K562 (cell line): ENCODE measurements around the gene BAD. TPM values are rescaled to one million over a fixed set of nuclear protein-coding genes. Genes with fewer than 3 reads are reported as not detected.

Experiments used
- CAMTA2 ChIP-seq: fragments of 250-450 bp; sonication (Bioruptor Pico); conservative IDR thresholded peaks from 2 replicates; pipeline ENCODE4 v1.5.1; 2022
- NCOA6 ChIP-seq: fragments of 450-650 bp; IDR thresholded peaks from 2 replicates; pipeline ENCODE4 v1.6.1; 2017; ENCODE audit warnings: mild to moderate bottlenecking
- PHF20 ChIP-seq: fragments of 450-650 bp; IDR thresholded peaks from 2 replicates; pipeline ENCODE4 v1.6.1; 2018; ENCODE audit not compliant: partially characterized antibody
- PYGO2 ChIP-seq: fragments of 450-650 bp; IDR thresholded peaks from 2 replicates; pipeline ENCODE4 v1.6.1; 2016; ENCODE audit warnings: mild to moderate bottlenecking, missing genetic modification characterization, moderate library complexity, missing compliant biosample characterization
- ZFX ChIP-seq: sonication (generic); formaldehyde crosslinking; IDR thresholded peaks from 2 replicates; pipeline ENCODE4 v1.8.0; 2022; ENCODE audit warnings: mild to moderate bottlenecking, missing genetic modification reagents, moderate library complexity
- ZNF263 ChIP-seq: sonication (generic); formaldehyde crosslinking; IDR thresholded peaks from 2 replicates; pipeline ENCODE4 v1.8.0; 2022; ENCODE audit warnings: mild to moderate bottlenecking, missing genetic modification reagents, borderline replicate concordance
- ZNF311 ChIP-seq: fragments of 250-450 bp; sonication (Bioruptor Pico); IDR thresholded peaks from 2 replicates; pipeline ENCODE4 v1.4.0; 2020; ENCODE audit warnings: mild to moderate bottlenecking, moderate library complexity
- ZNF561 ChIP-seq: fragments of 450-650 bp; formaldehyde crosslinking; conservative IDR thresholded peaks from 2 replicates; pipeline ENCODE4 v1.4.0; 2020; ENCODE audit warnings: mild to moderate bottlenecking, moderate library complexity
- polyA plus RNA-seq, 8 experiments: library from polyadenylated mRNA; depleted of rRNA in 4 of 8; stranded (reverse) in 5 of 8; unstranded in 3 of 8; fragments of >200 nt; fragmentation: Nextera tagmentation in 2 of 8; fragmentation: Illumina TruSeq in 1 of 8; extraction: Ambion mirVana in 2 of 8; extraction: Trizol in 1 of 8; gene quantifications; 2 replicates each; pipeline versions ENCODE4 v1.2.1 to v1.2.3, GENCODE V29; 2011 to 2014; ENCODE audit warnings: inconsistent platforms in 1 of 8, missing spikeins in 1 of 8
- total RNA-seq, 7 experiments: library from RNA; depleted of rRNA in 6 of 7; stranded (reverse); fragments of >200 nt in 6 of 7; fragmentation: Illumina TruSeq in 2 of 7; extraction: Trizol in 2 of 7; gene quantifications; 2 replicates each; pipeline versions ENCODE4 v1.2.1 to v1.2.3, GENCODE V29; 2011 to 2021; ENCODE audit warnings: low replicate concordance in 1 of 7
- TF ChIP-seq, protein P1 (sequence below): fragments of 200-600 bp; sonication (generic); IDR thresholded peaks from one replicate; pipeline ENCODE4 v1.6.1; 2012; ENCODE audit warnings: mild to moderate bottlenecking, low read depth, low read length, inconsistent platforms
- TF ChIP-seq, protein P2 (sequence below): fragments of 450-650 bp; IDR thresholded peaks from 2 replicates; pipeline ENCODE4 v1.6.1; 2017; ENCODE audit warnings: mild to moderate bottlenecking, moderate library complexity
- TF ChIP-seq, protein P3 (sequence below): fragments of 450-650 bp; formaldehyde crosslinking; IDR thresholded peaks from 2 replicates; pipeline ENCODE4 v1.4.0; 2020; ENCODE audit warnings: mild to moderate bottlenecking
- TF ChIP-seq, protein P4 (sequence below): fragments of 450-650 bp; conservative IDR thresholded peaks from 2 replicates; pipeline ENCODE4 v1.6.1; 2016; ENCODE audit warnings: missing genetic modification characterization, low read depth, mild to moderate bottlenecking, control low read depth, missing compliant biosample characterization

BAD gene
- total and polyA plus RNA-seq, 9 of the 15 experiments (the other 6 are each of a cell fraction or from before 2014, with no cell fraction given), result 0.61 to 45.6 (median 11.8) TPM

DNA sequence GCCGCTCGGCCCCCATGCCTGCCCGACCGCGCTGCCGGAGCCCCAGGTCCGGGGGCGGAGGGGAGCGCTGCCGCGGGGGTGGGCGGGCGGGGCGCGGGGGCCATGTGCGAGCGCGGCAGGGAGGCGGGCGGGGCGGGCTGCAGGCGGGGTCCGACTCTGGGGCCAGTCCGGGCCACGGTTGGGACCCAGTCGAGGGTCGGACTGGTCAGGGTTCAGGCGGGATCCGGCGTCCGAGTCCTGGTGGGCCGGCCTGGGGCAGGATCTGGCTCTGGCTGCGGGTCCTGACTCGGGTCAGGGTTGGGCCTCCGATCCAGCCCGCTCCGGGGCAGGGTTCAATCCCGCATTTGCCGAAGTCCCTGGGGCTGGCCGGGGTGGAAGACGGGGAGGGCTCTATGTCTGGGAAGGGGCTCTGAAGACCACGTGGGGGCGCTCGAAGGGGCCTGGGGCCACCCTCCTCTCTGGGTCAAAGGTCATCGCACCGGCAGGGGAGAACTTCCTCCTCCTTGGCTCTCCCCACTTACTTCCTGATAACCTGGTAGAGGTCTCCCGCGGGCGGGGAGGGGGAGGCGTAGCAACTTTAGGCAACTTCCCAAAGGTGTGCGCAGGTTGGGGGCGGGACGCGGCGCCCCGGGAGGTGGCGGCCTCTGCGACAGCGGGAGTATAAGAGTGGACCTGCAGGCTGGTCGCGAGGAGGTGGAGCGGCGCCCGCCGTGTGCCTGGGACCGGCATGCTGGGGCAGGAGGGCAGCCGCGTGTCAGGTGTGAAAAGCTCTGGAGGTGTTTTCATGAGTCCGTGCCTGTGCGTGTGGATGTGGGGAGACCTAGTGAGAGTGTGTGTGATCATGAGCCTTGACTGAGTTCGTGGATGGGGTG is 21.5 kb upstream of the BAD start (continued):
- TF ChIP-seq, protein P1, sequence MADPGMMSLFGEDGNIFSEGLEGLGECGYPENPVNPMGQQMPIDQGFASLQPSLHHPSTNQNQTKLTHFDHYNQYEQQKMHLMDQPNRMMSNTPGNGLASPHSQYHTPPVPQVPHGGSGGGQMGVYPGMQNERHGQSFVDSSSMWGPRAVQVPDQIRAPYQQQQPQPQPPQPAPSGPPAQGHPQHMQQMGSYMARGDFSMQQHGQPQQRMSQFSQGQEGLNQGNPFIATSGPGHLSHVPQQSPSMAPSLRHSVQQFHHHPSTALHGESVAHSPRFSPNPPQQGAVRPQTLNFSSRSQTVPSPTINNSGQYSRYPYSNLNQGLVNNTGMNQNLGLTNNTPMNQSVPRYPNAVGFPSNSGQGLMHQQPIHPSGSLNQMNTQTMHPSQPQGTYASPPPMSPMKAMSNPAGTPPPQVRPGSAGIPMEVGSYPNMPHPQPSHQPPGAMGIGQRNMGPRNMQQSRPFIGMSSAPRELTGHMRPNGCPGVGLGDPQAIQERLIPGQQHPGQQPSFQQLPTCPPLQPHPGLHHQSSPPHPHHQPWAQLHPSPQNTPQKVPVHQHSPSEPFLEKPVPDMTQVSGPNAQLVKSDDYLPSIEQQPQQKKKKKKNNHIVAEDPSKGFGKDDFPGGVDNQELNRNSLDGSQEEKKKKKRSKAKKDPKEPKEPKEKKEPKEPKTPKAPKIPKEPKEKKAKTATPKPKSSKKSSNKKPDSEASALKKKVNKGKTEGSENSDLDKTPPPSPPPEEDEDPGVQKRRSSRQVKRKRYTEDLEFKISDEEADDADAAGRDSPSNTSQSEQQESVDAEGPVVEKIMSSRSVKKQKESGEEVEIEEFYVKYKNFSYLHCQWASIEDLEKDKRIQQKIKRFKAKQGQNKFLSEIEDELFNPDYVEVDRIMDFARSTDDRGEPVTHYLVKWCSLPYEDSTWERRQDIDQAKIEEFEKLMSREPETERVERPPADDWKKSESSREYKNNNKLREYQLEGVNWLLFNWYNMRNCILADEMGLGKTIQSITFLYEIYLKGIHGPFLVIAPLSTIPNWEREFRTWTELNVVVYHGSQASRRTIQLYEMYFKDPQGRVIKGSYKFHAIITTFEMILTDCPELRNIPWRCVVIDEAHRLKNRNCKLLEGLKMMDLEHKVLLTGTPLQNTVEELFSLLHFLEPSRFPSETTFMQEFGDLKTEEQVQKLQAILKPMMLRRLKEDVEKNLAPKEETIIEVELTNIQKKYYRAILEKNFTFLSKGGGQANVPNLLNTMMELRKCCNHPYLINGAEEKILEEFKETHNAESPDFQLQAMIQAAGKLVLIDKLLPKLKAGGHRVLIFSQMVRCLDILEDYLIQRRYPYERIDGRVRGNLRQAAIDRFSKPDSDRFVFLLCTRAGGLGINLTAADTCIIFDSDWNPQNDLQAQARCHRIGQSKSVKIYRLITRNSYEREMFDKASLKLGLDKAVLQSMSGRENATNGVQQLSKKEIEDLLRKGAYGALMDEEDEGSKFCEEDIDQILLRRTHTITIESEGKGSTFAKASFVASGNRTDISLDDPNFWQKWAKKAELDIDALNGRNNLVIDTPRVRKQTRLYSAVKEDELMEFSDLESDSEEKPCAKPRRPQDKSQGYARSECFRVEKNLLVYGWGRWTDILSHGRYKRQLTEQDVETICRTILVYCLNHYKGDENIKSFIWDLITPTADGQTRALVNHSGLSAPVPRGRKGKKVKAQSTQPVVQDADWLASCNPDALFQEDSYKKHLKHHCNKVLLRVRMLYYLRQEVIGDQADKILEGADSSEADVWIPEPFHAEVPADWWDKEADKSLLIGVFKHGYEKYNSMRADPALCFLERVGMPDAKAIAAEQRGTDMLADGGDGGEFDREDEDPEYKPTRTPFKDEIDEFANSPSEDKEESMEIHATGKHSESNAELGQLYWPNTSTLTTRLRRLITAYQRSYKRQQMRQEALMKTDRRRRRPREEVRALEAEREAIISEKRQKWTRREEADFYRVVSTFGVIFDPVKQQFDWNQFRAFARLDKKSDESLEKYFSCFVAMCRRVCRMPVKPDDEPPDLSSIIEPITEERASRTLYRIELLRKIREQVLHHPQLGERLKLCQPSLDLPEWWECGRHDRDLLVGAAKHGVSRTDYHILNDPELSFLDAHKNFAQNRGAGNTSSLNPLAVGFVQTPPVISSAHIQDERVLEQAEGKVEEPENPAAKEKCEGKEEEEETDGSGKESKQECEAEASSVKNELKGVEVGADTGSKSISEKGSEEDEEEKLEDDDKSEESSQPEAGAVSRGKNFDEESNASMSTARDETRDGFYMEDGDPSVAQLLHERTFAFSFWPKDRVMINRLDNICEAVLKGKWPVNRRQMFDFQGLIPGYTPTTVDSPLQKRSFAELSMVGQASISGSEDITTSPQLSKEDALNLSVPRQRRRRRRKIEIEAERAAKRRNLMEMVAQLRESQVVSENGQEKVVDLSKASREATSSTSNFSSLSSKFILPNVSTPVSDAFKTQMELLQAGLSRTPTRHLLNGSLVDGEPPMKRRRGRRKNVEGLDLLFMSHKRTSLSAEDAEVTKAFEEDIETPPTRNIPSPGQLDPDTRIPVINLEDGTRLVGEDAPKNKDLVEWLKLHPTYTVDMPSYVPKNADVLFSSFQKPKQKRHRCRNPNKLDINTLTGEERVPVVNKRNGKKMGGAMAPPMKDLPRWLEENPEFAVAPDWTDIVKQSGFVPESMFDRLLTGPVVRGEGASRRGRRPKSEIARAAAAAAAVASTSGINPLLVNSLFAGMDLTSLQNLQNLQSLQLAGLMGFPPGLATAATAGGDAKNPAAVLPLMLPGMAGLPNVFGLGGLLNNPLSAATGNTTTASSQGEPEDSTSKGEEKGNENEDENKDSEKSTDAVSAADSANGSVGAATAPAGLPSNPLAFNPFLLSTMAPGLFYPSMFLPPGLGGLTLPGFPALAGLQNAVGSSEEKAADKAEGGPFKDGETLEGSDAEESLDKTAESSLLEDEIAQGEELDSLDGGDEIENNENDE, result no peak
- TF ChIP-seq ZNF311 (CRISPR knock-in tag) (no peak), PHF20 (peak; percentile 57), NCOA6 (no peak), PYGO2 (no peak), ZFX (CRISPR knock-in tag) (peak; percentile 71), ZNF561 (no peak), ZNF263 (CRISPR knock-in tag) (peak; percentile 41; the same call in 1 of the 2 replicates), CAMTA2 (CRISPR knock-in tag) (no peak)
- TF ChIP-seq, protein P2, sequence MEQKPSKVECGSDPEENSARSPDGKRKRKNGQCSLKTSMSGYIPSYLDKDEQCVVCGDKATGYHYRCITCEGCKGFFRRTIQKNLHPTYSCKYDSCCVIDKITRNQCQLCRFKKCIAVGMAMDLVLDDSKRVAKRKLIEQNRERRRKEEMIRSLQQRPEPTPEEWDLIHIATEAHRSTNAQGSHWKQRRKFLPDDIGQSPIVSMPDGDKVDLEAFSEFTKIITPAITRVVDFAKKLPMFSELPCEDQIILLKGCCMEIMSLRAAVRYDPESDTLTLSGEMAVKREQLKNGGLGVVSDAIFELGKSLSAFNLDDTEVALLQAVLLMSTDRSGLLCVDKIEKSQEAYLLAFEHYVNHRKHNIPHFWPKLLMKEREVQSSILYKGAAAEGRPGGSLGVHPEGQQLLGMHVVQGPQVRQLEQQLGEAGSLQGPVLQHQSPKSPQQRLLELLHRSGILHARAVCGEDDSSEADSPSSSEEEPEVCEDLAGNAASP, result no peak
- TF ChIP-seq, protein P3, sequence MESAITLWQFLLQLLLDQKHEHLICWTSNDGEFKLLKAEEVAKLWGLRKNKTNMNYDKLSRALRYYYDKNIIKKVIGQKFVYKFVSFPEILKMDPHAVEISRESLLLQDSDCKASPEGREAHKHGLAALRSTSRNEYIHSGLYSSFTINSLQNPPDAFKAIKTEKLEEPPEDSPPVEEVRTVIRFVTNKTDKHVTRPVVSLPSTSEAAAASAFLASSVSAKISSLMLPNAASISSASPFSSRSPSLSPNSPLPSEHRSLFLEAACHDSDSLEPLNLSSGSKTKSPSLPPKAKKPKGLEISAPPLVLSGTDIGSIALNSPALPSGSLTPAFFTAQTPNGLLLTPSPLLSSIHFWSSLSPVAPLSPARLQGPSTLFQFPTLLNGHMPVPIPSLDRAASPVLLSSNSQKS (CRISPR knock-in tag), result no peak
- TF ChIP-seq, protein P4, sequence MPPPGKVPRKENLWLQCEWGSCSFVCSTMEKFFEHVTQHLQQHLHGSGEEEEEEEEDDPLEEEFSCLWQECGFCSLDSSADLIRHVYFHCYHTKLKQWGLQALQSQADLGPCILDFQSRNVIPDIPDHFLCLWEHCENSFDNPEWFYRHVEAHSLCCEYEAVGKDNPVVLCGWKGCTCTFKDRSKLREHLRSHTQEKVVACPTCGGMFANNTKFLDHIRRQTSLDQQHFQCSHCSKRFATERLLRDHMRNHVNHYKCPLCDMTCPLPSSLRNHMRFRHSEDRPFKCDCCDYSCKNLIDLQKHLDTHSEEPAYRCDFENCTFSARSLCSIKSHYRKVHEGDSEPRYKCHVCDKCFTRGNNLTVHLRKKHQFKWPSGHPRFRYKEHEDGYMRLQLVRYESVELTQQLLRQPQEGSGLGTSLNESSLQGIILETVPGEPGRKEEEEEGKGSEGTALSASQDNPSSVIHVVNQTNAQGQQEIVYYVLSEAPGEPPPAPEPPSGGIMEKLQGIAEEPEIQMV (tag), result no peak
